Gastrocnemius medialis (tissue), 4 donors: Measurements from ENCODE around the gene PMAIP1. TPM values are rescaled to one million over a fixed set of nuclear protein-coding genes. Genes with fewer than 3 reads are reported as not detected.

ENCODE experiments used
- ATAC-seq, 2 donors: fragments of 150-250 bp; one replicate each; pipeline ENCODE4 v1.9.1; 2016
- DNase-seq, 2 donors: peaks; one replicate each; pipeline ENCODE4 v3.0.0-alpha.2; 2019
- H3K27ac ChIP-seq, 4 donors: fragments of 200-600 bp; sonication (generic); 1 replicate in 1 of 4; 2 replicates in 3 of 4; pipeline ENCODE4 v1.5.1; 2016 to 2018; ENCODE audit warnings: mild to moderate bottlenecking in 2 of 4, moderate library complexity in 1 of 4
- H3K27me3 ChIP-seq, 3 donors: fragments of 200-600 bp; sonication (generic) in 2 of 3; 1 replicate in 1 of 3; 2 replicates in 2 of 3; pipeline versions ENCODE4 v1.5.1 to v1.6.0; 2016 to 2019; ENCODE audit warnings: mild to moderate bottlenecking in 1 of 3, moderate library complexity in 1 of 3
- H3K36me3 ChIP-seq, 2 donors: fragments of 200-600 bp; sonication (generic) in 1 of 2; one replicate each; pipeline ENCODE4 v1.5.1; 2017 to 2018
- H3K4me1 ChIP-seq, 2 donors: fragments of 200-600 bp; sonication (generic) in 1 of 2; one replicate each; pipeline ENCODE4 v1.5.1; 2016 to 2017; ENCODE audit warnings: mild to moderate bottlenecking in 2 of 2
- H3K4me3 ChIP-seq, 4 donors: fragments of 200-600 bp; sonication (generic) in 3 of 4; 1 replicate in 1 of 4; 2 replicates in 3 of 4; pipeline ENCODE4 v1.5.1; 2016 to 2019; ENCODE audit warnings: mild to moderate bottlenecking in 2 of 4
- H3K9me3 ChIP-seq, 3 donors: fragments of 200-600 bp; sonication (generic) in 2 of 3; 1 replicate in 1 of 3; 2 replicates in 2 of 3; pipeline ENCODE4 v1.5.1; 2016 to 2019
- CTCF ChIP-seq, 5 experiments: fragments of 450-650 bp in 3 of 5; fragments of 200-600 bp in 2 of 5; sonication (generic) in 2 of 5; IDR thresholded peaks in 4 of 5; conservative IDR thresholded peaks in 1 of 5; 1 replicate in 4 of 5; 2 replicates in 1 of 5; pipeline ENCODE4 v1.5.1; 2016 to 2019; ENCODE audit warnings: antibody characterized with exemption in 5 of 5, mild to moderate bottlenecking in 3 of 5, moderate library complexity in 3 of 5
- POLR2A ChIP-seq, 2 donors: fragments of 450-650 bp; IDR thresholded peaks; one replicate each; pipeline ENCODE4 v1.6.1; 2017; ENCODE audit warnings: antibody characterized with exemption in 2 of 2, mild to moderate bottlenecking in 2 of 2, moderate library complexity in 2 of 2
- in situ Hi-C, 4 donors: fragments of 200-750 bp; cut with MboI; loops; one replicate each; pipeline versions ENCODE4 v1.15.0 to v1.8.0; 2017; ENCODE audit warnings: low sequenced_read_pairs in 4 of 4
- intact Hi-C: fragments of 100-400 bp; cut with DNase I; formaldehyde crosslinking; loops from one replicate; pipeline ENCODE4 v1.15.1; 2023; ENCODE audit warnings: low total_unique reads
- total RNA-seq, 4 donors: library from RNA; depleted of rRNA; stranded (reverse); fragments of >200 nt; gene quantifications; one replicate each; pipeline versions ENCODE4 v1.1.0 to v1.2.3, GENCODE V29; 2016

Gene PMAIP1
- total RNA-seq, 4 donors from 2014 or later, result 0.27 to 1.7 (median 1.2) TPM; not detected in 1

- Histone ChIP-seq H3K4me3 (no peak overlapping the region), H3K4me1 (no peaks in the 10 kb centered on the region), H3K36me3 (no peaks in the 10 kb centered on the region), H3K9me3 (no peaks in the 10 kb centered on the region), H3K27ac (no peak overlapping the region), H3K27me3 (no peaks in the 10 kb centered on the region)
- intact Hi-C loops (no loop called here), in situ Hi-C loops (no loop called here)
- TF ChIP-seq CTCF (IDR thresholded peaks at IDR 0.05 in 4 of 5, conservative IDR thresholded peaks at IDR 0.05 in 1 of 5) (no peak), POLR2A (IDR thresholded peaks at IDR 0.05) (no peak)
- DNase-seq (no peak), ATAC-seq (no peak)
Measured at GRCh38 chr18:59867337-59868104, 32.3 kb upstream of the PMAIP1 start.

GRCh38 chr18:59870623-59871130 lies 29.1 kb upstream of the PMAIP1 start:
- no peaks in the 10 kb centered on the region for H3K27me3 ChIP-seq
- in situ Hi-C loops, result no loop called here
- no peaks in the 10 kb centered on the region for H3K4me1 ChIP-seq
- H3K27ac ChIP-seq, result no peak overlapping the region
- ATAC-seq (no peak), DNase-seq (no peak)
- H3K4me3 ChIP-seq, result no peak overlapping the region
- intact Hi-C loops, result no loop called here
- TF ChIP-seq CTCF (IDR thresholded peaks at IDR 0.05 in 4 of 5, conservative IDR thresholded peaks at IDR 0.05 in 1 of 5), result no peak
- no peak for TF ChIP-seq POLR2A (IDR thresholded peaks at IDR 0.05)
- no peaks in the 10 kb centered on the region for H3K9me3 ChIP-seq
- H3K36me3 ChIP-seq, result no peaks in the 10 kb centered on the region

- Histone ChIP-seq H3K4me3 (no peak overlapping the region), H3K36me3 (no peaks in the 10 kb centered on the region), H3K9me3 (no peaks in the 10 kb centered on the region), H3K27me3 (no peaks in the 10 kb centered on the region), H3K27ac (no peak overlapping the region), H3K4me1 (no peaks in the 10 kb centered on the region)
- intact Hi-C loops (no loop called here), in situ Hi-C loops (no loop called here)
- TF ChIP-seq CTCF (IDR thresholded peaks at IDR 0.05 in 4 of 5, conservative IDR thresholded peaks at IDR 0.05 in 1 of 5), result no peak
- TF ChIP-seq POLR2A (IDR thresholded peaks at IDR 0.05), result no peak
- no peak for DNase-seq
- ATAC-seq, result no peak
Measured at GRCh38 chr18:59871711-59872362, 28.0 kb upstream of the PMAIP1 start.

- Histone ChIP-seq H3K27me3 (no peaks in the 10 kb centered on the region), H3K27ac (no peak overlapping the region), H3K36me3 (no peaks in the 10 kb centered on the region), H3K4me3 (no peak overlapping the region), H3K9me3 (no peaks in the 10 kb centered on the region), H3K4me1 (no peaks in the 10 kb centered on the region)
- TF ChIP-seq POLR2A (IDR thresholded peaks at IDR 0.05), result no peak
- no peak for TF ChIP-seq CTCF (IDR thresholded peaks at IDR 0.05 in 4 of 5, conservative IDR thresholded peaks at IDR 0.05 in 1 of 5)
- ATAC-seq, result no peak
- no peak for DNase-seq
- in situ Hi-C loops (no loop called here), intact Hi-C loops (no loop called here)
Measured at GRCh38 chr18:59873641-59874040, 26.2 kb upstream of the PMAIP1 start.
